CD8-positive, alpha-beta memory T cell (primary cell): Measurements from ENCODE around the gene CDK14. TPM values are rescaled to one million over a fixed set of nuclear protein-coding genes. Genes with fewer than 3 reads are reported as not detected.
A peak's percentile ranks its signal among the peaks of the same experiment; 100 is the strongest.

Experiments used
- CTCF ChIA-PET: fragments of 350-600 bp; sonication (Branson Sonifier 250); formaldehyde crosslinking; loops from one replicate; lab custom pipeline; 2021; ENCODE audit warnings: antibody characterized with exemption; lab: Charles Lee
- POLR2A ChIA-PET: fragments of 350-600 bp; sonication (Branson Sonifier 250); formaldehyde crosslinking; loops from one replicate; lab custom pipeline; 2021; ENCODE audit warnings: antibody characterized with exemption; lab: Charles Lee
- DNase-seq, 5 donors: peaks; one replicate each; pipeline versions ENCODE4 v3.0.0 to v3.0.0-alpha.2; 2020 to 2022; ENCODE audit warnings: mixed read lengths in 1 of 5
- H3K27ac ChIP-seq: one replicate; pipeline ENCODE4 v1.7.0; 2013; ENCODE audit warnings: low read depth, mild to moderate bottlenecking, low read length, moderate library complexity
- H3K27me3 ChIP-seq: 2 replicates; pipeline ENCODE4 v1.7.0; 2013; ENCODE audit warnings: low read length, mild to moderate bottlenecking; ENCODE audit not compliant: insufficient read depth, poor library complexity, severe bottlenecking
- H3K36me3 ChIP-seq: 2 replicates; pipeline ENCODE4 v1.7.0; 2013; ENCODE audit warnings: mild to moderate bottlenecking, low read length, moderate library complexity; ENCODE audit not compliant: insufficient read depth
- H3K4me1 ChIP-seq: 2 replicates; pipeline ENCODE4 v1.7.0; 2013; ENCODE audit warnings: mild to moderate bottlenecking, low read length, moderate library complexity; ENCODE audit not compliant: insufficient read depth
- H3K4me3 ChIP-seq: 2 replicates; pipeline ENCODE4 v1.7.0; 2013; ENCODE audit warnings: mild to moderate bottlenecking, low read length
- H3K9me3 ChIP-seq: 2 replicates; pipeline ENCODE4 v1.7.0; 2013; ENCODE audit warnings: mild to moderate bottlenecking, low read length
- H3K27ac Mint-ChIP-seq, 8 donors: one replicate each; pipeline ENCODE4 v1.8.0; 2020 to 2021; ENCODE audit warnings: mixed read lengths in 8 of 8, mild to moderate bottlenecking in 6 of 8, inconsistent platforms in 3 of 8, moderate library complexity in 3 of 8
- H3K27me3 Mint-ChIP-seq, 2 donors: one replicate each; pipeline ENCODE4 v1.8.0; 2020 to 2021; ENCODE audit warnings: mixed read lengths in 2 of 2, mild to moderate bottlenecking in 1 of 2, moderate library complexity in 1 of 2
- H3K36me3 Mint-ChIP-seq, 3 donors: one replicate each; pipeline ENCODE4 v1.8.0; 2020 to 2021; ENCODE audit warnings: mixed read lengths in 3 of 3, inconsistent platforms in 1 of 3, mild to moderate bottlenecking in 1 of 3
- H3K4me1 Mint-ChIP-seq, 3 donors: one replicate each; pipeline ENCODE4 v1.8.0; 2020 to 2021; ENCODE audit warnings: mixed read lengths in 3 of 3, inconsistent platforms in 1 of 3, mild to moderate bottlenecking in 1 of 3
- H3K4me3 Mint-ChIP-seq, 7 donors: one replicate each; pipeline ENCODE4 v1.8.0; 2020 to 2021; ENCODE audit warnings: mixed read lengths in 7 of 7, mild to moderate bottlenecking in 6 of 7, moderate library complexity in 4 of 7, inconsistent platforms in 2 of 7
- H3K9me3 Mint-ChIP-seq, 5 donors: one replicate each; pipeline ENCODE4 v1.8.0; 2020 to 2022; ENCODE audit warnings: mixed read lengths in 5 of 5, mild to moderate bottlenecking in 3 of 5, moderate library complexity in 2 of 5, inconsistent platforms in 1 of 5
- polyA plus RNA-seq: library from polyadenylated mRNA; unstranded; fragments of 300-500 nt; fragmentation: Illumina TruSeq; gene quantifications from one replicate; pipeline ENCODE4 v1.2.3, GENCODE V29; 2021
- total RNA-seq, 2 experiments: library from RNA; stranded (reverse); gene quantifications; one replicate each; pipeline ENCODE4 v1.2.3, GENCODE V29; 2021

Gene CDK14
- total and polyA plus RNA-seq, 3 experiments from 2014 or later = 0.05 to 0.20 TPM; not detected in 1

- Histone ChIP-seq H3K27ac (no peak overlapping the region), H3K27me3 (no peaks in the 10 kb centered on the region), H3K4me1 (no peaks in the 10 kb centered on the region), H3K9me3 (no peaks in the 10 kb centered on the region), H3K36me3 (no peaks in the 10 kb centered on the region), H3K4me3 (no peak overlapping the region)
- Mint-ChIP-seq H3K9me3 (no peaks in the 10 kb centered on the region), H3K27ac (no peak overlapping the region), H3K27me3 (no peaks in the 10 kb centered on the region), H3K36me3 (no peaks in the 10 kb centered on the region), H3K4me1 (no peaks in the 10 kb centered on the region), H3K4me3 (no peak overlapping the region)
- no peak for DNase-seq
- POLR2A ChIA-PET = no interaction called here
- CTCF ChIA-PET = no interaction called here
Observed at GRCh38 chr7:91041141-91041540, 445.0 kb downstream of the CDK14 start.

- Histone ChIP-seq H3K4me3 (no peak overlapping the region), H3K4me1 (no peaks in the 10 kb centered on the region), H3K27ac (no peak overlapping the region), H3K27me3 (no peaks in the 10 kb centered on the region), H3K9me3 (no peaks in the 10 kb centered on the region), H3K36me3 (no peaks in the 10 kb centered on the region)
- CTCF ChIA-PET = no interaction called here
- POLR2A ChIA-PET = no interaction called here
- Mint-ChIP-seq H3K9me3 (no peaks in the 10 kb centered on the region), H3K36me3 (no peaks in the 10 kb centered on the region), H3K27me3 (no peaks in the 10 kb centered on the region), H3K4me3 (no peak overlapping the region), H3K4me1 (no peaks in the 10 kb centered on the region), H3K27ac (no peak overlapping the region)
- no peak for DNase-seq
Observed at GRCh38 chr7:91041901-91042484, 445.9 kb downstream of the CDK14 start.

GRCh38 chr7:91043186-91043585 is 447.1 kb downstream of the CDK14 start:
- H3K27me3 Mint-ChIP-seq = no peaks in the 10 kb centered on the region
- no peaks in the 10 kb centered on the region for H3K9me3 Mint-ChIP-seq
- no peaks in the 10 kb centered on the region for H3K4me1 ChIP-seq
- H3K27ac ChIP-seq = no peak overlapping the region
- no peaks in the 10 kb centered on the region for H3K36me3 ChIP-seq
- ChIA-PET CTCF (no interaction called here), POLR2A (no interaction called here)
- H3K27ac Mint-ChIP-seq = no peak overlapping the region
- H3K27me3 ChIP-seq = no peaks in the 10 kb centered on the region
- H3K4me1 Mint-ChIP-seq = no peaks in the 10 kb centered on the region
- no peaks in the 10 kb centered on the region for H3K9me3 ChIP-seq
- H3K36me3 Mint-ChIP-seq = no peaks in the 10 kb centered on the region
- no peak overlapping the region for H3K4me3 Mint-ChIP-seq
- DNase-seq = no peak
- H3K4me3 ChIP-seq = no peak overlapping the region

GRCh38 chr7:91043924-91044645 is 448.0 kb downstream of the CDK14 start:
- Mint-ChIP-seq H3K36me3 (no peaks in the 10 kb centered on the region), H3K27me3 (no peaks in the 10 kb centered on the region), H3K4me3 (no peak overlapping the region), H3K27ac (no peak overlapping the region), H3K4me1 (no peaks in the 10 kb centered on the region), H3K9me3 (no peaks in the 10 kb centered on the region)
- H3K9me3 ChIP-seq = no peaks in the 10 kb centered on the region
- no peaks in the 10 kb centered on the region for H3K27me3 ChIP-seq
- DNase-seq = no peak
- H3K4me1 ChIP-seq = no peaks in the 10 kb centered on the region
- H3K36me3 ChIP-seq = no peaks in the 10 kb centered on the region
- no peak overlapping the region for H3K4me3 ChIP-seq
- H3K27ac ChIP-seq = no peak overlapping the region
- CTCF ChIA-PET = no interaction called here
- POLR2A ChIA-PET = no interaction called here

GRCh38 chr7:91045606-91046005 is 449.5 kb downstream of the CDK14 start:
- CTCF ChIA-PET = no interaction called here
- Histone ChIP-seq H3K36me3 (no peaks in the 10 kb centered on the region), H3K27me3 (no peaks in the 10 kb centered on the region), H3K4me3 (no peak overlapping the region), H3K4me1 (no peaks in the 10 kb centered on the region), H3K9me3 (no peaks in the 10 kb centered on the region), H3K27ac (no peak overlapping the region)
- Mint-ChIP-seq H3K4me3 (no peak overlapping the region), H3K9me3 (no peaks in the 10 kb centered on the region), H3K4me1 (peaks cover under 1 to 2% (median 2%) of the 10 kb centered on the region in 3 donors), H3K27me3 (peaks cover 0 to 2% of the 10 kb centered on the region in 2 donors), H3K36me3 (no peaks in the 10 kb centered on the region), H3K27ac (no peak overlapping the region)
- no peak for DNase-seq
- POLR2A ChIA-PET = no interaction called here

- no peaks in the 10 kb centered on the region for H3K4me1 ChIP-seq
- H3K27ac Mint-ChIP-seq = no peak overlapping the region
- peaks cover 6 to 10% (median 7%) of the 10 kb centered on the region in 3 donors for H3K4me1 Mint-ChIP-seq
- no peaks in the 10 kb centered on the region for H3K27me3 ChIP-seq
- H3K36me3 ChIP-seq = no peaks in the 10 kb centered on the region
- no peaks in the 10 kb centered on the region for H3K9me3 Mint-ChIP-seq
- H3K36me3 Mint-ChIP-seq = no peaks in the 10 kb centered on the region
- no peak overlapping the region for H3K4me3 Mint-ChIP-seq
- ChIA-PET POLR2A (no interaction called here), CTCF (no interaction called here)
- no peaks in the 10 kb centered on the region for H3K9me3 ChIP-seq
- no peak overlapping the region for H3K4me3 ChIP-seq
- DNase-seq = no peak
- H3K27me3 Mint-ChIP-seq = peaks cover 0 to 3% of the 10 kb centered on the region in 2 donors
- H3K27ac ChIP-seq = no peak overlapping the region
Observed at GRCh38 chr7:91046322-91047089, 450.4 kb downstream of the CDK14 start.

- H3K27me3 ChIP-seq = no peaks in the 10 kb centered on the region
- no peak for DNase-seq
- Mint-ChIP-seq H3K9me3 (no peaks in the 10 kb centered on the region), H3K27me3 (peaks cover 0 to 3% of the 10 kb centered on the region in 2 donors), H3K4me1 (peaks cover 6 to 10% (median 7%) of the 10 kb centered on the region in 3 donors), H3K27ac (no peak overlapping the region), H3K36me3 (no peaks in the 10 kb centered on the region), H3K4me3 (no peak overlapping the region)
- POLR2A ChIA-PET = no interaction called here
- no peak overlapping the region for H3K27ac ChIP-seq
- no peaks in the 10 kb centered on the region for H3K36me3 ChIP-seq
- no peaks in the 10 kb centered on the region for H3K9me3 ChIP-seq
- no peaks in the 10 kb centered on the region for H3K4me1 ChIP-seq
- CTCF ChIA-PET = no interaction called here
- H3K4me3 ChIP-seq = no peak overlapping the region
Observed at GRCh38 chr7:91047636-91048035, 451.5 kb downstream of the CDK14 start.

- H3K36me3 ChIP-seq = no peaks in the 10 kb centered on the region
- H3K27me3 ChIP-seq = no peaks in the 10 kb centered on the region
- H3K4me3 Mint-ChIP-seq = peak overlapping the region in 3 of 7 donors; percentile 12 to 70 (median 60)
- DNase-seq = no peak
- H3K27ac Mint-ChIP-seq = peak overlapping the region in 4 of 8 donors; percentile 36 to 77 (median 50)
- ChIA-PET CTCF (no interaction called here), POLR2A (no interaction called here)
- H3K36me3 Mint-ChIP-seq = no peaks in the 10 kb centered on the region
- H3K4me1 Mint-ChIP-seq = peaks cover 6 to 10% (median 7%) of the 10 kb centered on the region in 3 donors
- peaks cover 0 to 3% of the 10 kb centered on the region in 2 donors for H3K27me3 Mint-ChIP-seq
- H3K4me1 ChIP-seq = no peaks in the 10 kb centered on the region
- H3K4me3 ChIP-seq = no peak overlapping the region
- H3K9me3 Mint-ChIP-seq = peaks cover 0 to 1% (median 0%) of the 10 kb centered on the region in 5 donors
- no peaks in the 10 kb centered on the region for H3K9me3 ChIP-seq
- no peak overlapping the region for H3K27ac ChIP-seq
Observed at GRCh38 chr7:91050677-91051076, 454.6 kb downstream of the CDK14 start.
